Mesenchymal stem cell (in vitro differentiated cells and primary cell): ENCODE data around the gene SERPINA10.

ENCODE experiments used
- DNase-seq: peaks from one replicate; pipeline ENCODE4 v3.0.0-alpha.2; 2013
- H2AFZ ChIP-seq: one replicate; pipeline ENCODE4 v1.6.1; 2013; ENCODE audit warnings: low read depth, mild to moderate bottlenecking, control low read depth, inconsistent platforms, low read length, moderate library complexity
- H2AK5ac ChIP-seq: 2 replicates; pipeline ENCODE4 v1.6.1; 2013; ENCODE audit warnings: low read length, moderate library complexity, mild to moderate bottlenecking, inconsistent platforms; ENCODE audit not compliant: severe bottlenecking
- H2BK120ac ChIP-seq: one replicate; pipeline ENCODE4 v1.6.1; 2013; ENCODE audit warnings: low read depth, mild to moderate bottlenecking, inconsistent platforms, low read length, moderate library complexity
- H2BK12ac ChIP-seq, 2 experiments: one replicate each; pipeline ENCODE4 v1.6.1; 2013; ENCODE audit warnings: inconsistent platforms in 2 of 2, low read length in 2 of 2, mild to moderate bottlenecking in 2 of 2, moderate library complexity in 2 of 2, control low read depth in 1 of 2
- H2BK15ac ChIP-seq: one replicate; pipeline ENCODE4 v1.6.1; 2013; ENCODE audit warnings: mild to moderate bottlenecking, low read depth, inconsistent platforms; ENCODE audit not compliant: poor library complexity, severe bottlenecking
- H2BK5ac ChIP-seq: 2 replicates; pipeline ENCODE4 v1.6.1; 2013; ENCODE audit warnings: low read depth, mild to moderate bottlenecking, low read length, control low read depth, inconsistent platforms; ENCODE audit not compliant: poor library complexity, severe bottlenecking
- H3K14ac ChIP-seq, 2 experiments: one replicate each; pipeline ENCODE4 v1.6.1; 2013; ENCODE audit warnings: inconsistent platforms in 2 of 2, low read length in 2 of 2, control low read depth in 1 of 2, mild to moderate bottlenecking in 1 of 2, moderate library complexity in 1 of 2
- H3K18ac ChIP-seq, 2 experiments: one replicate each; pipeline ENCODE4 v1.6.1; 2013; ENCODE audit warnings: inconsistent platforms in 2 of 2, low read length in 2 of 2, control low read depth in 1 of 2, low read depth in 1 of 2, mild to moderate bottlenecking in 1 of 2
- H3K23ac ChIP-seq, 2 experiments: one replicate each; pipeline ENCODE4 v1.6.1; 2013; ENCODE audit warnings: inconsistent platforms in 2 of 2, low read length in 2 of 2, mild to moderate bottlenecking in 2 of 2, moderate library complexity in 2 of 2, control low read depth in 1 of 2
- H3K27ac ChIP-seq: 2 replicates; pipeline ENCODE4 v1.5.1; 2013; ENCODE audit warnings: mild to moderate bottlenecking, moderate library complexity, low read length, control low read depth, inconsistent platforms; ENCODE audit not compliant: poor library complexity, severe bottlenecking
- H3K27me3 ChIP-seq, 2 experiments: 2 replicates each; pipeline versions ENCODE4 v1.6.1 to v1.7.0; 2013; ENCODE audit warnings: low read length in 2 of 2, mild to moderate bottlenecking in 2 of 2, moderate library complexity in 2 of 2, control low read depth in 1 of 2, inconsistent platforms in 1 of 2; ENCODE audit not compliant: control insufficient read depth in 1 of 2, insufficient read depth in 1 of 2
- H3K36me3 ChIP-seq, 2 experiments: 2 replicates each; pipeline versions ENCODE4 v1.6.1 to v1.7.0; 2013; ENCODE audit warnings: low read length in 2 of 2, control low read depth in 1 of 2, inconsistent platforms in 1 of 2, low read depth in 1 of 2, mild to moderate bottlenecking in 1 of 2; ENCODE audit not compliant: insufficient read depth in 2 of 2, control insufficient read depth in 1 of 2
- H3K4ac ChIP-seq, 2 experiments: one replicate each; pipeline ENCODE4 v1.6.1; 2013; ENCODE audit warnings: inconsistent platforms in 2 of 2, low read length in 2 of 2, mild to moderate bottlenecking in 2 of 2, moderate library complexity in 2 of 2, control low read depth in 1 of 2, low read depth in 1 of 2
- H3K4me1 ChIP-seq: 2 replicates; pipeline ENCODE4 v1.6.1; 2013; ENCODE audit warnings: low read depth, low read length, control low read depth; ENCODE audit not compliant: control insufficient read depth, insufficient read depth
- H3K4me2 ChIP-seq: 2 replicates; pipeline ENCODE4 v1.6.1; 2013; ENCODE audit warnings: low read length, mild to moderate bottlenecking, inconsistent platforms; ENCODE audit not compliant: poor library complexity, severe bottlenecking
- H3K4me3 ChIP-seq, 2 experiments: 2 replicates each; pipeline versions ENCODE4 v1.5.1 to v1.7.0; 2013; ENCODE audit warnings: low read length in 2 of 2, mild to moderate bottlenecking in 2 of 2, control low read depth in 1 of 2, low read depth in 1 of 2; ENCODE audit not compliant: insufficient read depth in 1 of 2
- H3K79me1 ChIP-seq: replicated peaks from 2 replicates; pipeline ENCODE4 v1.6.1; 2013; ENCODE audit warnings: mild to moderate bottlenecking, control low read depth, low read length, inconsistent platforms; ENCODE audit not compliant: poor library complexity, severe bottlenecking
- H3K9ac ChIP-seq: 2 replicates; pipeline ENCODE4 v1.7.0; 2013; ENCODE audit warnings: mild to moderate bottlenecking, low read length, moderate library complexity
- H3K9me3 ChIP-seq: 2 replicates; pipeline ENCODE4 v1.7.0; 2013; ENCODE audit warnings: mild to moderate bottlenecking, low read length; ENCODE audit not compliant: control insufficient read depth
- H4K8ac ChIP-seq: one replicate; pipeline ENCODE4 v1.6.1; 2013; ENCODE audit warnings: inconsistent platforms, mild to moderate bottlenecking, low read length, moderate library complexity
- H4K91ac ChIP-seq: one replicate; pipeline ENCODE4 v1.6.1; 2013; ENCODE audit warnings: mild to moderate bottlenecking, low read length, inconsistent platforms
- WGBS: methylation state at CpG from one replicate; pipeline ENCODE4 v1.1.7; 2013; ENCODE audit warnings: mixed read lengths; 5-methylcytosine and 5-hydroxymethylcytosine counted together

SERPINA10 gene

GRCh38 chr14:94291159-94291905, 1.7 kb downstream of the SERPINA10 start:
- Histone ChIP-seq H2AFZ (no peak overlapping the region), H3K36me3 (no peaks in the 10 kb centered on the region), H3K4me3 (no peak overlapping the region), H2AK5ac (no peak overlapping the region), H2BK15ac (no peak overlapping the region), H3K18ac (no peak overlapping the region), H3K23ac (no peak overlapping the region), H3K79me1 (no peaks in the 10 kb centered on the region), H4K8ac (no peak overlapping the region), H3K9ac (no peak overlapping the region), H3K27ac (no peak overlapping the region), H2BK12ac (no peak overlapping the region), H3K9me3 (no peaks in the 10 kb centered on the region), H4K91ac (no peak overlapping the region), H3K4ac (no peak overlapping the region), H3K4me2 (no peak overlapping the region), H3K4me1 (no peaks in the 10 kb centered on the region), H2BK120ac (no peak overlapping the region), H3K27me3 (peaks cover 0 to 12% of the 10 kb centered on the region in 2 experiments), H3K14ac (no peak overlapping the region), H2BK5ac (no peak overlapping the region)
- WGBS: 85% methylated on average over 13 of the region's 13 CpGs
- no peak for DNase-seq

DNA sequence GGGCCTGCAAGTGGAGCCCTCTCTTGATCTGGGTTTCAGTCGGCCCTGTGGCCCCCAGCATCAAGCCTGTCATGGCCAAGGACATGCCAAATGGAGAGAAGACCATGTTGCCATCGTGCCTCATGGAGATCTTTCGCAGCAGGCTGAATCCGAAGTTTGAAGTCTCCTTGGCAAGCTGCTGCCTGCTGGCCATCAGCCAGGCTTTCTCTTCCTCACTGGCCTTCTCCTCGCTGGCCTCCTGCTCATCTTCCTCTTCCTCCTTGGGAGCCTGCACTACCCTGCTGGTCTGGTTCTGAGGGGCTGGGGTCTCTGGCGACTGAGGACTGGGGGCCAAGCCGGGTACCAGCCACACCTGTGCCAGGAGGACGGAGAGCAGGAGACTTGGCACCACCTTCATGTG, 2.9 kb downstream of the SERPINA10 start:
- H3K27me3 ChIP-seq: peaks cover 0 to 12% of the 10 kb centered on the region in 2 experiments
- H3K4ac ChIP-seq: no peak overlapping the region
- no peak overlapping the region for H3K23ac ChIP-seq
- H3K36me3 ChIP-seq: no peaks in the 10 kb centered on the region
- no peaks in the 10 kb centered on the region for H3K79me1 ChIP-seq
- no peak overlapping the region for H3K4me3 ChIP-seq
- WGBS: 70% methylated on average over 8 of the region's 8 CpGs
- no peak overlapping the region for H2AK5ac ChIP-seq
- no peak overlapping the region for H2BK15ac ChIP-seq
- H3K4me1 ChIP-seq: no peaks in the 10 kb centered on the region
- H2AFZ ChIP-seq: no peak overlapping the region
- H3K9me3 ChIP-seq: no peaks in the 10 kb centered on the region
- H3K27ac ChIP-seq: no peak overlapping the region
- H4K8ac ChIP-seq: no peak overlapping the region
- no peak for DNase-seq
- H3K18ac ChIP-seq: no peak overlapping the region
- no peak overlapping the region for H3K4me2 ChIP-seq
- H3K9ac ChIP-seq: no peak overlapping the region
- H4K91ac ChIP-seq: no peak overlapping the region
- H2BK12ac ChIP-seq: no peak overlapping the region
- H2BK120ac ChIP-seq: no peak overlapping the region
- no peak overlapping the region for H3K14ac ChIP-seq
- no peak overlapping the region for H2BK5ac ChIP-seq

GRCh38 chr14:94288610-94289465, 4.2 kb downstream of the SERPINA10 start:
- peaks cover 0 to 12% of the 10 kb centered on the region in 2 experiments for H3K27me3 ChIP-seq
- WGBS: 62% methylated on average over 14 of the region's 14 CpGs

GRCh38 chr14:94285158-94285557, 7.9 kb downstream of the SERPINA10 start:
- H2AFZ ChIP-seq: no peak overlapping the region
- no peak overlapping the region for H4K91ac ChIP-seq
- H3K36me3 ChIP-seq: no peaks in the 10 kb centered on the region
- no peaks in the 10 kb centered on the region for H3K27me3 ChIP-seq
- no peak for DNase-seq
- H3K79me1 ChIP-seq: no peaks in the 10 kb centered on the region
- H3K4me3 ChIP-seq: no peak overlapping the region
- H3K9ac ChIP-seq: no peak overlapping the region
- H3K4me1 ChIP-seq: no peaks in the 10 kb centered on the region
- no peak overlapping the region for H2BK5ac ChIP-seq
- H2BK12ac ChIP-seq: no peak overlapping the region
- H2AK5ac ChIP-seq: no peak overlapping the region
- no peak overlapping the region for H3K4ac ChIP-seq
- no peak overlapping the region for H2BK120ac ChIP-seq
- H3K23ac ChIP-seq: no peak overlapping the region
- H3K18ac ChIP-seq: no peak overlapping the region
- H3K27ac ChIP-seq: no peak overlapping the region
- H3K4me2 ChIP-seq: no peak overlapping the region
- H3K14ac ChIP-seq: no peak overlapping the region
- no peaks in the 10 kb centered on the region for H3K9me3 ChIP-seq
- H2BK15ac ChIP-seq: no peak overlapping the region
- no peak overlapping the region for H4K8ac ChIP-seq

More at GRCh38 chr14:94288610-94289465, 4.2 kb downstream of the SERPINA10 start:
- Histone ChIP-seq H4K91ac (no peak overlapping the region), H4K8ac (no peak overlapping the region), H3K4ac (no peak overlapping the region), H3K14ac (no peak overlapping the region), H3K36me3 (no peaks in the 10 kb centered on the region), H3K23ac (no peak overlapping the region), H2BK12ac (no peak overlapping the region), H2AFZ (no peak overlapping the region), H3K27ac (no peak overlapping the region), H3K4me3 (no peak overlapping the region), H2BK5ac (no peak overlapping the region), H3K18ac (no peak overlapping the region), H3K4me1 (no peaks in the 10 kb centered on the region), H3K9ac (no peak overlapping the region), H3K79me1 (no peaks in the 10 kb centered on the region), H2BK120ac (no peak overlapping the region), H2AK5ac (no peak overlapping the region), H2BK15ac (no peak overlapping the region), H3K9me3 (no peaks in the 10 kb centered on the region), H3K4me2 (no peak overlapping the region)
- no peak for DNase-seq
